ENCODE data around the gene RIPK4. TPM values are rescaled to one million over a fixed set of nuclear protein-coding genes. Genes with fewer than 3 reads are reported as not detected.

Gene RIPK4
- total and polyA plus RNA-seq, 2 donors (not counting 1 experiment from before 2014, with no cell fraction given): not detected

- TF ChIP-seq, protein P1, sequence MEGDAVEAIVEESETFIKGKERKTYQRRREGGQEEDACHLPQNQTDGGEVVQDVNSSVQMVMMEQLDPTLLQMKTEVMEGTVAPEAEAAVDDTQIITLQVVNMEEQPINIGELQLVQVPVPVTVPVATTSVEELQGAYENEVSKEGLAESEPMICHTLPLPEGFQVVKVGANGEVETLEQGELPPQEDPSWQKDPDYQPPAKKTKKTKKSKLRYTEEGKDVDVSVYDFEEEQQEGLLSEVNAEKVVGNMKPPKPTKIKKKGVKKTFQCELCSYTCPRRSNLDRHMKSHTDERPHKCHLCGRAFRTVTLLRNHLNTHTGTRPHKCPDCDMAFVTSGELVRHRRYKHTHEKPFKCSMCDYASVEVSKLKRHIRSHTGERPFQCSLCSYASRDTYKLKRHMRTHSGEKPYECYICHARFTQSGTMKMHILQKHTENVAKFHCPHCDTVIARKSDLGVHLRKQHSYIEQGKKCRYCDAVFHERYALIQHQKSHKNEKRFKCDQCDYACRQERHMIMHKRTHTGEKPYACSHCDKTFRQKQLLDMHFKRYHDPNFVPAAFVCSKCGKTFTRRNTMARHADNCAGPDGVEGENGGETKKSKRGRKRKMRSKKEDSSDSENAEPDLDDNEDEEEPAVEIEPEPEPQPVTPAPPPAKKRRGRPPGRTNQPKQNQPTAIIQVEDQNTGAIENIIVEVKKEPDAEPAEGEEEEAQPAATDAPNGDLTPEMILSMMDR (IDR thresholded peaks at IDR 0.05): no peak
- TF ChIP-seq EZH2 (IDR thresholded peaks at IDR 0.05; ENCODE audit: borderline replicate concordance, insufficient read depth, low read depth, low read length, poor library complexity, severe bottlenecking): no peak
- 94% methylated on average over 18 of the region's 24 CpGs for WGBS (ENCODE audit: insufficient coverage)
Measured at GRCh38 chr21:41800425-41801320, 33.8 kb upstream of the RIPK4 start.

GRCh38 chr21:41799763-41800162 is 32.9 kb upstream of the RIPK4 start:
- no peak overlapping the region for H3K4me3 ChIP-seq (ENCODE audit: control extremely low read depth in 1 of 5, extremely low read depth in 1 of 5, insufficient read depth in 1 of 5, low read depth in 2 of 5, low read length in 4 of 5)
- H3K4me1 Mint-ChIP-seq: no peaks in the 10 kb centered on the region
- no peak overlapping the region for H3K9ac ChIP-seq (ENCODE audit: low read length)
- no peaks in the 10 kb centered on the region for H3K79me2 ChIP-seq (ENCODE audit: control insufficient read depth, insufficient read depth, low read length)
- no peak overlapping the region for H3K27ac ChIP-seq (ENCODE audit: low read length in 2 of 2)
- no peak for DNase-seq
- no peak overlapping the region for H3K4me3 Mint-ChIP-seq
- no peak overlapping the region for H3K4me2 ChIP-seq (replicated peaks; ENCODE audit: low read depth, low read length, poor library complexity, severe bottlenecking)
- no peaks in the 10 kb centered on the region for H3K9me3 ChIP-seq (ENCODE audit: control extremely low read depth in 1 of 3, control insufficient read depth in 2 of 3, insufficient read depth in 1 of 3, low read length in 2 of 3)
- H3K27me3 Mint-ChIP-seq: no peaks in the 10 kb centered on the region
- POLR2A ChIA-PET: no interaction called here
- 96% methylated on average over 7 of the region's 7 CpGs for WGBS (ENCODE audit: insufficient coverage)
- TF ChIP-seq, protein P1 (IDR thresholded peaks at IDR 0.05): no peak
- TF ChIP-seq EZH2 (IDR thresholded peaks at IDR 0.05; ENCODE audit: borderline replicate concordance, insufficient read depth, low read depth, low read length, poor library complexity, severe bottlenecking): no peak
- no peak overlapping the region for H2AFZ ChIP-seq (ENCODE audit: insufficient read depth, low read depth, low read length, poor library complexity, severe bottlenecking)
- no peaks in the 10 kb centered on the region for H4K20me1 ChIP-seq (ENCODE audit: control insufficient read depth, insufficient read depth, low read length, poor library complexity, severe bottlenecking)
- H3K27me3 ChIP-seq (replicated peaks in 1 of 4; ENCODE audit: control extremely low read depth in 1 of 4, control insufficient read depth in 3 of 4, insufficient read depth in 4 of 4, low read length in 3 of 4): no peaks in the 10 kb centered on the region
- no peak overlapping the region for H3K27ac Mint-ChIP-seq
- CTCF ChIA-PET: no interaction called here
- H3K4me1 ChIP-seq (ENCODE audit: control insufficient read depth in 2 of 2, insufficient read depth in 2 of 2, low read length in 2 of 2): no peaks in the 10 kb centered on the region
- H3K36me3 ChIP-seq (replicated peaks in 1 of 2; ENCODE audit: control extremely low read depth in 1 of 2, control insufficient read depth in 1 of 2, extremely low read depth in 1 of 2, insufficient read depth in 2 of 2, low read length in 1 of 2): peaks cover 0 to 41% of the 10 kb centered on the region in 2 experiments
- H3K9me3 Mint-ChIP-seq (ENCODE audit: insufficient read depth): no peaks in the 10 kb centered on the region
- intact Hi-C loops (cut with micrococcal nuclease): no loop called here
- no peak for ATAC-seq (ENCODE audit: low read depth)

More at GRCh38 chr21:41800425-41801320, 33.8 kb upstream of the RIPK4 start:
- no peak for ATAC-seq (ENCODE audit: low read depth)
- Histone ChIP-seq H3K4me1 (ENCODE audit: control insufficient read depth in 2 of 2, insufficient read depth in 2 of 2, low read length in 2 of 2) (no peaks in the 10 kb centered on the region), H3K4me2 (replicated peaks; ENCODE audit: low read depth, low read length, poor library complexity, severe bottlenecking) (no peak overlapping the region), H3K27ac (ENCODE audit: low read length in 2 of 2) (no peak overlapping the region), H3K9ac (ENCODE audit: low read length) (no peak overlapping the region), H3K4me3 (ENCODE audit: control extremely low read depth in 1 of 5, extremely low read depth in 1 of 5, insufficient read depth in 1 of 5, low read depth in 2 of 5, low read length in 4 of 5) (no peak overlapping the region), H3K9me3 (ENCODE audit: control extremely low read depth in 1 of 3, control insufficient read depth in 2 of 3, insufficient read depth in 1 of 3, low read length in 2 of 3) (no peaks in the 10 kb centered on the region), H2AFZ (ENCODE audit: insufficient read depth, low read depth, low read length, poor library complexity, severe bottlenecking) (no peak overlapping the region), H4K20me1 (ENCODE audit: control insufficient read depth, insufficient read depth, low read length, poor library complexity, severe bottlenecking) (peaks cover 3% of the 10 kb centered on the region), H3K79me2 (ENCODE audit: control insufficient read depth, insufficient read depth, low read length) (no peaks in the 10 kb centered on the region), H3K27me3 (replicated peaks in 1 of 4; ENCODE audit: control extremely low read depth in 1 of 4, control insufficient read depth in 3 of 4, insufficient read depth in 4 of 4, low read length in 3 of 4) (no peaks in the 10 kb centered on the region), H3K36me3 (replicated peaks in 1 of 2; ENCODE audit: control extremely low read depth in 1 of 2, control insufficient read depth in 1 of 2, extremely low read depth in 1 of 2, insufficient read depth in 2 of 2, low read length in 1 of 2) (peaks cover 0 to 46% of the 10 kb centered on the region in 2 experiments)
- Mint-ChIP-seq H3K27ac (no peak overlapping the region), H3K9me3 (ENCODE audit: insufficient read depth) (no peaks in the 10 kb centered on the region), H3K4me3 (no peak overlapping the region), H3K27me3 (no peaks in the 10 kb centered on the region), H3K4me1 (no peaks in the 10 kb centered on the region)
- ChIA-PET CTCF (interaction anchor here (1.2 kb wide), 1 partner anchor 16 kb away, joined by 3 read pairs; no protein-coding TSS in a partner anchor), POLR2A (no interaction called here)
- intact Hi-C loops (cut with micrococcal nuclease): no loop called here
- DNase-seq: no peak

Measured in B cell (primary cell).